Motor neuron (in vitro differentiated cells): ENCODE data around the gene HEXD. TPM values are rescaled to one million over a fixed set of nuclear protein-coding genes. Genes with fewer than 3 reads are reported as not detected.
"Not testable (repeated sequence)": the region's sequence is repeated elsewhere in the genome, so short reads cannot be mapped to it uniquely, and the experiment has no call there.

Source experiments
- ATAC-seq, 8 experiments: fragments of 200-7000 bp; cut with Tn5 transposase; replicated peaks in 6 of 8; 2 replicates each; pipeline ENCODE4 v1.8.0; 2021; ENCODE audit warnings: mild to moderate bottlenecking in 8 of 8, moderate library complexity in 8 of 8
- H3K27ac ChIP-seq, 2 donors: fragments of 250-450 bp; sonication (Bioruptor Pico); 2 replicates each; pipeline ENCODE4 v1.9.0; 2021; ENCODE audit warnings: antibody characterized with exemption in 2 of 2, mild to moderate bottlenecking in 2 of 2, moderate library complexity in 1 of 2
- H3K4me1 ChIP-seq, 2 donors: fragments of 250-450 bp; sonication (Bioruptor Pico); replicated peaks in 1 of 2; 2 replicates each; pipeline ENCODE4 v1.6.1; 2021; ENCODE audit warnings: antibody characterized with exemption in 2 of 2, mild to moderate bottlenecking in 2 of 2, moderate library complexity in 1 of 2
- H3K4me3 ChIP-seq, 5 donors: fragments of 250-450 bp; sonication (Bioruptor Pico); 2 replicates each; pipeline ENCODE4 v1.9.0; 2021; ENCODE audit warnings: antibody characterized with exemption in 5 of 5, mild to moderate bottlenecking in 5 of 5, moderate library complexity in 4 of 5
- WGBS, 10 experiments: fragments of 450-650 bp; shearing (Covaris generic); methylation state at CpG; one replicate each; pipeline ENCODE4 v1.0.0; 2022; 5-methylcytosine and 5-hydroxymethylcytosine counted together
- in situ Hi-C, 9 experiments: fragments of 400-800 bp; cut with MboI; loops; one replicate each; pipeline ENCODE4 v1.15.0; 2021; ENCODE audit warnings: low sequenced_read_pairs in 9 of 9, low pct_unique_long_range_greater_than_20kb in 2 of 9; ENCODE audit not compliant: unreplicated experiment in 9 of 9
- total RNA-seq, 8 experiments: library from RNA; unstranded; fragments of 300-600 nt; gene quantifications; 2 replicates each; pipeline versions ENCODE4 v1.2.3 to v1.2.4, GENCODE V29; 2022

The HEXD gene
- total RNA-seq, 8 experiments from 2014 or later = 10.3 to 33.4 (median 15.3) TPM

DNA sequence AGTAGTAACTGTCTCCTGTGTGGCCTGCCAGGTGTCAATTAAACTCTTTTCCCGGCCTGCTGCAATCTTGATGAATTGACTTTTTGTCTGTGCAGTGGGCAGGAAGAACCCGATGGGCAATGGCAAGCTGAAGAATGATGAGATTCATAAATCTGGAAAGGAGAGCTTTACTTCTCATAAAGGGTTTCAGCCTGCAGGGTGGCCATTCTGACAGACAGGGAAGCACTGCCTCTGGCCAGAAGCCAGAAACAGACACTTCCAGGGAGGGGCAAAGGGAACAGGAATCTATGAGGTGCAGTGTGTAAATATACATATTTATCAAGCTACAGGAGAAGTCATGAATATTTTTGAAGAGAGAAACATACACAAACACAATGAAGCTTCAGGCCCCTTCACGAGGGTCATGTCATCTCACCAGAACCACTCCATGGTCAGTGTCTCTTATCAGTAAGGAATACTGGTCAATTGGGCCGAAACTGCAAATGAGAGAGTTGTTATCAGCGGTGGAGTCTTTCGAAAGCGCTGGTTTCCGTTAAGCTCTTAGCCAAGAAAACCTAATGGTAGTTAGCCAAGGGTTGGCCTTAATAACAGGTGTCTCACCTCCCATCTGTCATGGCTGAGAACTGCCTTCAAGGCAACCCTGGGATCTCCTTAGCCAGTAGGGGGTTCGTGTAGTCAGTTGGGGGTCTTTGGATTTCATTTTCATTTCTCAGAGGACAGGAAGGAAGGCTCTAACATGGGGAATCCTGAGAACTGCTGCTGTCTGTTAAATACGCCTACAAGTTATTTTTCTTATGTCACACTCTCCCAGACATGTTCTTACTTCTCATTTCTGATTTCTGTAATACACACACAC is 39.2 kb downstream of the HEXD start:
- H3K27ac ChIP-seq = peak overlapping the region; percentile 100
- WGBS, 10 experiments = 0 to 83% (median 56%) methylated on average over 1 to 9 of the region's 10 CpGs; no CpG with 5 or more reads in 1 of the 10 experiments
- in situ Hi-C loops = no loop called here

DNA sequence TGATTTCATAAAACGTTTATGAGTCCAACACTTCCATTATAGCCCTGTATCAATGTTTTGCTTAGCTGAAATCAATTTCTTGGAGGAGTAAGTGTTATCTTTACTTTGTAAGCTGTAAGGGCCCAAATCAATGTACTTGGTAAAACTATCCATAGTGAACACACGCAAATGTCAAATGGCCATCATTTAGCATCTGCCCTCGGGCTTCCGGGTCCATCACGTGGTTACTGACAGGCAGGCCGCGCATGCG is 39.7 kb downstream of the HEXD start:
- WGBS, 10 experiments = 0 to 17% (median 0%) methylated on average over 1 to 5 of the region's 8 CpGs; no CpG with 5 or more reads in 3 of the 10 experiments
- no peak for ATAC-seq
- in situ Hi-C loops = no loop called here
- H3K4me1 ChIP-seq = peaks cover 11 to 12% of the 10 kb centered on the region in 2 donors
- H3K27ac ChIP-seq = peak overlapping the region; percentile 100
- H3K4me3 ChIP-seq = peak overlapping the region; percentile 87 to 98 (median 95)

More for the DNA sequence above, 39.2 kb downstream of the HEXD start:
- Histone ChIP-seq H3K4me1 (peaks cover 11 to 12% of the 10 kb centered on the region in 2 donors), H3K4me3 (peak overlapping the region; percentile 87 to 98 (median 95))
- no peak for ATAC-seq

DNA sequence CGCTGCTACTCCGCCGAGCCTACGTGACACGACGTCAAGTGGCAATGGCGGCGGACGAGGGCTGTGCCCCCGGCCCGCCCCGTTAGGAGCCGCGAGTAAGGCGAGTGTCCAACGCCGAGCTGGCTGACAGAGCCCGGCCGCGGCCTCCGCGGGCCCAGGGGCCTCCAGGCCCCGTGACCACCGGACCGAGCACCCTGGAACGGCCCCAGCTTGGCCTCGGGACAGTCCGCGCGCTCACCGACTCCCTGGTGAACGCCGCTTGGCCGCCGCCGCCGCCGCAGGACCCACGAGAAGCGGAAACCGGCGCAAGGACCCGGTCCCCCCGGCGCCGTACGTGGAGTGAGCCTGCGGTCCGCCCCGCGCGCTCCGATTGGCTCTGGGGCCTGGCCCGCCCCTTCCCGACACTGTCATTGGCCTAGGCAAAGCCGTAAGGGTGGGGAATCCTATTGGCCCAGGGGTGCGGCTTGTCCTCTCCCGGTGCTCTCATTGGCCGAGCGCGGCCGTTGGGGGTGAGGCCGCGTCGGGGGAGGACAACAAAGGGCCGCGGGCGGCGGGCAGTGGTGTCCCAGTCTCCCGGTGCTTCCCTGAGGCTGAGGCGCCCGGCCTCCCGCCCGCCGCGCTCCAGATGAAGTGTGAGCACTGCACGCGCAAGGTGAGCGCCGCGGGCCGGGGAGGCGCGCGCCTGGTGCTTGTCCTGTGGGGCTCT is 40.2 kb downstream of the HEXD start, which contains the start of gene NARF:
Gene NARF (plus strand): TSS at position 563 of the 706 bp plus-strand sequence. CDS start 63 bp downstream, at position 626.
- Histone ChIP-seq H3K4me1 (peaks cover 11 to 12% of the 10 kb centered on the region in 2 donors), H3K27ac (peak within 1 kb of the TSS; percentile 100), H3K4me3 (peak within 1 kb of the TSS; percentile 87 to 98 (median 95))
- WGBS, 10 experiments = 0 to 1% (median 0%) methylated on average over 2 to 15 of the region's 85 CpGs; no CpG with 5 or more reads in 6 of the 10 experiments
- peak; percentile 85 to 98 (median 98) for ATAC-seq
- in situ Hi-C loops = no loop called here

DNA sequence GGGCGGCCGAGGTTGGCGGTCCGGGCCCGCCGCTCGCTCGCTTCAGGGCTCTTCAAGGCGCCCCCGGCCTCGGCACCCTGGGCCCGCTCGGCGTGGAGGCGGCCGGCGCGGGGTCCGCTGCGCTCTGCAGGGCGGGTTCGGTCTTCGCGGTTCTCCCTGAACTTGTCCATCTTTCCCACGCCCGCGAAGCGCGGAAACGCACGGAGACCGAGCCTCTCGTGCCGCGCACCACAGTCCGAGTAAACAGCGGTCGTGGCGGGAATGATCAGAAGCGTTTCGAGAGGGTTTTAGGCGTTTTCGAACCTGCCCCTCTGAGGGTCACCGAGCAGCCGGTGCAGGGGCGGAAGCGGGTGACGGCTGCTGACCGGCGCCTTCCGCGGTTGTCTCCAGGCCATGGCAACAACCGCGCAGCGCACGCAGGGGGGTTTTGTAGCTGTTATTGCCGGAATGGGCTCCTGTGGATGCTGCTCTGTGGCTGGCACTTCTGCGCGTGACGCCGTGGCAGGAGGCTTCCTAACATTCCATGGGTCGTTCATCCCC is 40.8 kb downstream of the HEXD start:
- ATAC-seq = peak in 1 of 8 experiments; percentile 0
- H3K4me1 ChIP-seq = peaks cover 11 to 12% of the 10 kb centered on the region in 2 donors
- H3K27ac ChIP-seq = peak overlapping the region; percentile 72 to 100
- in situ Hi-C loops = no loop called here
- 0 to 4% (median 0%) methylated on average over 1 to 30 of the region's 62 CpGs; no CpG with 5 or more reads in 4 of the 10 experiments for WGBS, 10 experiments
- peak overlapping the region; percentile 87 to 98 (median 95) for H3K4me3 ChIP-seq

DNA sequence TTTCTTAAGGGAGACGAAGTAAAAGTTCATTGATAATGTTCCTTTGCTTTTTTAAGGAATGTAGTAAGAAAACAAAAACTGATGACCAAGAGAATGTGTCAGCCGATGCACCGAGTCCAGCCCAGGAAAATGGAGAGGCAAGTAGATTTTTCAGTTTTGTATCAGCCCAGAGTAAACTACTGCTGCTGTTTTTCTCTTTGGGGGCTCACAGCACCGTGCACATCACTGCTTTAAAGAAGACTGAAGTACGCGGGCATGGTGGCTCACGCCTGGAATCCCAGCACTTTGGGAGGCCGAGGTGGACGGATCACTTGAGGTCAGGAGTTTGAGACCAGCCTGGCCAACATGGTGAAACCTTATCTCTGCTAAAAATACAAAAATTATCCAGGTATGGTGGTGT is 41.8 kb downstream of the HEXD start:
- Histone ChIP-seq H3K4me3 (peak overlapping the region in 3 of 5 donors; percentile 87 to 97 (median 91)), H3K4me1 (peaks cover 11 to 12% of the 10 kb centered on the region in 2 donors)
- in situ Hi-C loops, ATAC-seq, H3K27ac ChIP-seq: not testable (repeated sequence)
- 86 to 100% (median 96%) methylated on average over 1 to 9 of the region's 9 CpGs; no CpG with 5 or more reads in 1 of the 10 experiments for WGBS, 10 experiments

DNA sequence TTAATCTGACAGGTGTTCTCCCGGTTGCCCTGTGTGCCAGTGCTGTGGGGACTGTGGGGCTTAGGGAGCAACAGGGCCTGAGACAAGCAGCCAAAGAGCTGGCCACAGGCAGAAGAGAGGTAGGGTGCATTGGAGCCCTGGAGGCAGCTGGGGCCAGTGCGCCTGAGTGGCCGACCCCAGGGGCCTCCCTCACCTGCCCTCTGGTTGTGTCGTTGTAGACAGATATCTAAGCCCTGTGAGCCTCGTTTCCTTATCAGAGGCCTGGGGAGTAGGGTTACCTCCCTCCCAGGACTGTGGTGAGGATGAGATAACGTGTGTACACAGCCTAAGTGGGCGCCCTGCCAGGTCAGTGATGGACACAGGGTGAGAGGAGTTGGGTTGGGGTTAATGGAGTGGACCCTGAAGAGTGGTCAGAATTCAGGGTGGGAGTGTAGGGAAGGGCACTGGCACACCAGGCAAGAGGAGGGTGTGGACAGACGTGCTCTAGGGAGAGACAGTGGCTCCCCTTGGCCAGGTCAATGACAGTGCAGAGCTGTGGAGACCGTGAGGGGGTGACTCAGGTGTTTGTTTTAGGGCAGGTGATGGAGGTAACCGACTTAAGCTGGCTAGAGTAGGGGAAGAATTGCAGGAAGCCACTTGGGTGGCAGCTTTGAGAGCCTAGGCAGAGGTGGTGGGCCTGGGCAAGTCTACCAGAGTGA is 43.8 kb downstream of the HEXD start:
- Histone ChIP-seq H3K27ac (no peak overlapping the region), H3K4me1 (peaks cover 11% of the 10 kb centered on the region in 2 donors), H3K4me3 (no peak overlapping the region)
- in situ Hi-C loops = no loop called here
- WGBS, 10 experiments = 78 to 100% (median 90%) methylated on average over 1 to 5 of the region's 10 CpGs; no CpG with 5 or more reads in 2 of the 10 experiments
- ATAC-seq = no peak

DNA sequence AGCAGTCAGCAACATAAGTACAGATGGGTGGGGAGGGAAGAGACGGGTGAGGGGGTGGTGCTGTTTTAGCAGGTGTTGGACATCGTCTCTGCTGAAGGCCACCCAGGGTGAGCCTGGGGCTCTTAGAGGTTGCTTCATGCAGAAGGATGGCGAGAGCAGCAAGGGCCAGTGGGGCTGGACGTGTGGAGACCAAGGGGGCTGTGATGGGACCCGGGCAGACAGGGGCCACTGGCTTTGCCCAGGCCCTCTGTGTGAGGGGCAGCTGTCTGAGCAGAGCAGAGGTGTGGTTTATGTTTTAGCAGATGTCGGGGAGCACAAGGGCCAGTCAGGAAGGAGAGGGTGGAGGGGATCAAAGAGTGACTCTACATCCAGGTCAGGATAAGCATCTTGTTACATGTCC is 45.2 kb downstream of the HEXD start:
- ATAC-seq = no peak
- Histone ChIP-seq H3K4me3 (no peak overlapping the region), H3K27ac (no peak overlapping the region), H3K4me1 (peaks cover 3% of the 10 kb centered on the region in 2 donors)
- in situ Hi-C loops = no loop called here
- 0 to 100% (median 90%) methylated on average over 1 to 2 of the region's 6 CpGs; no CpG with 5 or more reads in 6 of the 10 experiments for WGBS, 10 experiments

DNA sequence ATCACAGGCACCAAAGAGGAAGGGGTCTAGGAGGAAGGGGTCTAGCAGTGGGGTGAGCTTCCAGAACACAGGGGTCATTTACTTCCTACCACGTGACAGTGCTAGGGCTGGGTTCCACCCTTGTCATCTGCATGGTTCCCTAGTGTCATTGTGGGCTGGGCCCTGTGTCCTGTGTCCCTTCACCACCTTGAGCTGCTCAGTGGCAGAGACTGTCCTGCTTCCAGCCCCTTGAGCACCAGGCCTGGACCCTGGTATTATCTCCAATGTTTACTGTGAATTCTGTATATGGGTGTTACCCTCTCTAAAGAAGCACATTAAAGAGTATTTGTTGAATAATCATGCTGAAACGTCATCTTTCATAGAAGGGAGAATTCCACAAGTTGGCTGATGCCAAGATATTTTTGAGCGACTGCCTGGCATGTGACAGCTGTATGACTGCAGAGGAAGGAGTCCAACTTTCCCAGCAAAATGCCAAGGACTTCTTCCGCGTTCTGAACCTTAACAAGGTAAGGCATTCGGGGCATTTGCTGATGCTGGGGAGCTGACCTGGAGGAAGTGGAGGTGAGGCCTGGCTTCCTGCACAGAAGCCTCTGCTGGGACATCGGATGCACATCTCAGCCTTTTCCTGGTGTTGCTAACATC is 45.9 kb downstream of the HEXD start:
- peak in 5 of 8 experiments; percentile 4 to 51 (median 25) for ATAC-seq

DNA sequence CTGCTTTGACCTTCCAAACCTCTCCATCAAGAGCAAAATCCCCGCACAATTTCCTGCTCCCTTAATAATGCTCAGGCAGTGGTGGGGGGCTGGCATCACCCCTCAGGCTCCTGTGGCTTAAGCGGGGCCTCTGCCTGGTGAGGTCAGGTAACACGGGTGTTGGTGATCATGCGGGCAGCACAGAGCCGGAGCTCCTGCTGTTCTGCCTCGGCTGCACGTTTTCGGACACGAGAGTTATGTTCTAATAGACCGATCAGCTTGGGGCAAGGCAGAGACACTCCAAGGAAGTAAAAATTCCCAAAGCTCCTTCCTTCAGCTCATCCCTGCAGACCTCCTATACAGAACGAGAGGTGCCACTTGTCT is 46.4 kb downstream of the HEXD start:
- Histone ChIP-seq H3K4me1 (peaks cover 1 to 2% of the 10 kb centered on the region in 2 donors), H3K27ac (no peak overlapping the region), H3K4me3 (no peak overlapping the region)
- WGBS, 10 experiments = 90 to 100% (median 95%) methylated on average over 1 to 6 of the region's 11 CpGs; no CpG with 5 or more reads in 6 of the 10 experiments
- in situ Hi-C loops = no loop called here
- no peak for ATAC-seq

More for the DNA sequence above, 45.9 kb downstream of the HEXD start:
- 0 to 100% (median 59%) methylated on average over 1 to 5 of the region's 7 CpGs; no CpG with 5 or more reads in 4 of the 10 experiments for WGBS, 10 experiments
- no peak overlapping the region for H3K4me3 ChIP-seq
- H3K27ac ChIP-seq = no peak overlapping the region
- in situ Hi-C loops = no loop called here
- peaks cover 3% of the 10 kb centered on the region in 2 donors for H3K4me1 ChIP-seq

DNA sequence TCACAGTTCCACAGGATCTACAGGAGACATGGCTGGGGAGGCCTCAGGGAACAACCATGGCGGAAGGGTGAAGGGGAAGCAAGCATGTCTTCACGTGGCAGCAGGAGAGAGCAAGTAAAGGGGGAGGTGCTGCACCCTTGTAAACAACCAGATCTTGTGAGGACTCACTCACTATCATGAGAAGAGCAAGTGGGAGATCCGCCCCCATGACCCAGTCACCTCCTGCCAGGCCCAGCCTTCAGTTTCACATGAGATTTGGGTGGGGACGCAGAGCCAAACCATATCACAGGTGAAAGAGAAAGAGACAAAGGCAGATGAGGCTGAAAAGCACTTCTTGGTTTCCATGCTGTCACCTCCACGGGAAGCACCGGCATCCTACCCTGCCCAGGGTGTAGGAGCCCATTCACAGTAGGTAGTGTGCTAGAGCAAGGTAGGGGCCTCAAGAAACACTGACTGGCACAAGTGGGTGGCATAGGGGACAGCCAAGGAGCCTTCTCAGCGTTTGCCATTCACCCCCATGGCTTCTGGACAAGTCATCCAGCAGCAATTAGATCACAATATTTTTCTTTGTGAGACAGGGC is 47.0 kb downstream of the HEXD start:
- in situ Hi-C loops = no loop called here
- no peak overlapping the region for H3K4me3 ChIP-seq
- ATAC-seq = peak in 2 of 8 experiments; percentile 7 to 10
- no peaks in the 10 kb centered on the region for H3K4me1 ChIP-seq
- H3K27ac ChIP-seq = no peak overlapping the region
- WGBS, 10 experiments = 58 to 100% (median 80%) methylated on average over 1 to 5 of the region's 7 CpGs; no CpG with 5 or more reads in 5 of the 10 experiments

DNA sequence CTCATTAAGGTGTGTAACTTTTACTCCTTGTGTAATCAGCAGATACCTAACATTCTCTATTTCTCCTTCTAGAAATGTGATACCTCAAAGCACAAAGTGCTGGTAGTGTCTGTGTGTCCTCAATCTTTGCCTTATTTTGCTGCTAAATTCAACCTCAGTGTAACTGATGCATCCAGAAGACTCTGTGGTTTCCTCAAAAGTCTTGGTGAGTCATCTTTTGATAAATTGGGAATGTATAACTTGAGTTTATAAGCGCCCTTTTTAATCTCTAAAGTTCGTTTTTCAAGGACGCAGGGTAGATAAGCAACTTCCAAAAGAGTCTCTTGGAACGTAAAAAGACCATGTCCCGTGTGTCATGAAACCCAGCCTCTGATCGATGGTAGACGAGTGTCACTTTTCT is 50.5 kb downstream of the HEXD start:
- in situ Hi-C loops = no loop called here
- 80 to 100% (median 91%) methylated on average over 1 to 7 of the region's 7 CpGs for WGBS, 10 experiments

DNA sequence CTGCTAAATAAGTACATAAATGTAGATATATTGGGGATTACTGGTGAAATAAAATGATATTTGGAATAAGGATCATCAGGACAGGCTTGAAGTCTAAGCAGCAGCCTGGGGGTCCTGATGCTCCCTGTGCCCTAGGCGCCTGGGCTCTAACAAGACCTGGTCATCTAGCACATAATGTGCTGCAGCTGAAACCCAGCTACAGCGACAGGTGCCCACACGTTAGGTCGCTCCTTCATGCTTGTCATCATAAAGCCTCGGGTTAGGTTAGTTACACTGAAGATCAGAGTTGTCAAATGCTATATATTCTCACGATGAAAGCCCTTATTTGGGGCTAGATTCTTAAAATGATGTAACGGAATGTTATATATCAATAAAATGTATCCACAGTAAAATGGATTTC is 51.9 kb downstream of the HEXD start:
- H3K4me3 ChIP-seq = no peak overlapping the region
- in situ Hi-C loops = no loop called here
- ATAC-seq = no peak
- no peaks in the 10 kb centered on the region for H3K4me1 ChIP-seq
- no peak overlapping the region for H3K27ac ChIP-seq
- WGBS, 10 experiments = 80 to 100% (median 100%) methylated on average over 1 to 6 of the region's 7 CpGs

More for the DNA sequence above, 50.5 kb downstream of the HEXD start:
- Histone ChIP-seq H3K27ac (no peak overlapping the region), H3K4me3 (no peak overlapping the region), H3K4me1 (no peaks in the 10 kb centered on the region)
- ATAC-seq = no peak
